ENCODE measurements around the gene SFXN5. TPM values are rescaled to one million over a fixed set of nuclear protein-coding genes. Genes with fewer than 3 reads are reported as not detected.

The SFXN5 gene
- total RNA-seq, 4 donors from 2014 or later = 22.9 to 55.4 (median 41.2) TPM

GRCh38 chr2:72926368-72926767, 145.1 kb downstream of the SFXN5 start:
- H3K27ac ChIP-seq = no peak overlapping the region

GRCh38 chr2:72925328-72925943, 146.1 kb downstream of the SFXN5 start:
- no peaks in the 10 kb centered on the region for H3K9me3 ChIP-seq
- no peak for TF ChIP-seq POLR2A (IDR thresholded peaks at IDR 0.05)
- no peak for TF ChIP-seq CTCF (IDR thresholded peaks at IDR 0.05)
- H3K4me1 ChIP-seq = peaks cover 0 to 19% (median 8%) of the 10 kb centered on the region in 4 donors
- H3K36me3 ChIP-seq = no peaks in the 10 kb centered on the region
- H3K4me3 ChIP-seq = no peak overlapping the region
- H3K27me3 ChIP-seq = peaks cover 0 to 46% of the 10 kb centered on the region in 2 donors
- H3K27ac ChIP-seq = no peak overlapping the region
- peak in 2 of 3 donors; percentile 12 to 36 for DNase-seq

More at GRCh38 chr2:72926368-72926767, 145.1 kb downstream of the SFXN5 start:
- Histone ChIP-seq H3K27me3 (peaks cover 0 to 37% of the 10 kb centered on the region in 2 donors), H3K4me1 (peaks cover 0 to 13% (median 3%) of the 10 kb centered on the region in 4 donors), H3K36me3 (no peaks in the 10 kb centered on the region), H3K4me3 (no peak overlapping the region), H3K9me3 (no peaks in the 10 kb centered on the region)
- DNase-seq = peak in 1 of 3 donors; percentile 3
- TF ChIP-seq POLR2A (IDR thresholded peaks at IDR 0.05) (no peak), CTCF (IDR thresholded peaks at IDR 0.05) (no peak)

GRCh38 chr2:72924353-72925240, 146.9 kb downstream of the SFXN5 start:
- peaks cover 0 to 55% of the 10 kb centered on the region in 2 donors for H3K27me3 ChIP-seq
- no peak overlapping the region for H3K4me3 ChIP-seq
- H3K36me3 ChIP-seq = no peaks in the 10 kb centered on the region
- H3K9me3 ChIP-seq = no peaks in the 10 kb centered on the region
- peaks cover 3 to 27% (median 14%) of the 10 kb centered on the region in 4 donors for H3K4me1 ChIP-seq
- peak in 2 of 3 donors; percentile 1 to 41 for DNase-seq
- no peak overlapping the region for H3K27ac ChIP-seq
- TF ChIP-seq CTCF (IDR thresholded peaks at IDR 0.05) (no peak), POLR2A (IDR thresholded peaks at IDR 0.05) (no peak)

GRCh38 chr2:72923833-72924352, 147.6 kb downstream of the SFXN5 start:
- H3K4me3 ChIP-seq = no peak overlapping the region
- H3K27ac ChIP-seq = no peak overlapping the region
- H3K9me3 ChIP-seq = no peaks in the 10 kb centered on the region
- H3K4me1 ChIP-seq = peaks cover 3 to 28% (median 14%) of the 10 kb centered on the region in 4 donors
- peak in 1 of 3 donors; percentile 1 for DNase-seq
- H3K27me3 ChIP-seq = peaks cover 0 to 60% of the 10 kb centered on the region in 2 donors
- H3K36me3 ChIP-seq = no peaks in the 10 kb centered on the region
- TF ChIP-seq CTCF (IDR thresholded peaks at IDR 0.05) (no peak), POLR2A (IDR thresholded peaks at IDR 0.05) (no peak)

GRCh38 chr2:72921853-72922252, 149.7 kb downstream of the SFXN5 start:
- H3K9me3 ChIP-seq = no peaks in the 10 kb centered on the region
- no peaks in the 10 kb centered on the region for H3K36me3 ChIP-seq
- H3K27me3 ChIP-seq = peaks cover 0 to 79% of the 10 kb centered on the region in 2 donors
- TF ChIP-seq POLR2A (IDR thresholded peaks at IDR 0.05) (no peak), CTCF (IDR thresholded peaks at IDR 0.05) (no peak)
- peak in 1 of 3 donors; percentile 2 for DNase-seq
- H3K4me1 ChIP-seq = peaks cover 3 to 48% (median 29%) of the 10 kb centered on the region in 4 donors
- H3K27ac ChIP-seq = no peak overlapping the region
- H3K4me3 ChIP-seq = no peak overlapping the region

Data from Peyer's patch (tissue), 4 donors.